ENCODE measurements around the gene EXOC3L1.

Gene EXOC3L1

DNA sequence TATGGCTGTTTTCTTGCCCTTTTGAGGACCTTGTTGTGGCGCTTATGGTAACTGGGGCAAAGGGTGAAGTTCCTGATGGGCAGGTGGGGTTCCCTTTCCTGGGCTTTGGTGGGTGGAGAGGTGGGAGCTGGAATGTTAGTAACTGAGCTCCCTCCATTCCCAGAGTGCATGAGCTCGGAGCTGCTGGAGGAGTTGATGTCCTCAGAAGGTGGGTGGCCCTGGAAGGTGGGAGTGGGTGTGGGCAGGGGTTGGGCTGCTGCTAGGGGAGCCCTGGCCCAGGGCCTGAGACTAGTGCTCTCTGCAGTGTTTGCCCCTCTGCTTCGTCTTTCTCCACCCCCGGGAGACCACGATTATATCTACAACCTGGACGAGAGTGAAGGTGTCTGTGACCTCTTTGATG is 7.8 kb upstream of the EXOC3L1 start:
- Mint-ChIP-seq H3K36me3 (ENCODE audit: low read depth) (peaks cover 57% of the 10 kb centered on the region), H3K27ac (no peak overlapping the region), H3K9me3 (no peaks in the 10 kb centered on the region), H3K4me1 (ENCODE audit: low read depth) (peaks cover 19% of the 10 kb centered on the region), H3K27me3 (ENCODE audit: low read depth) (no peaks in the 10 kb centered on the region), H3K4me3 (no peak overlapping the region)
- no peak for DNase-seq (ENCODE audit: low spot score)

GRCh38 chr16:67196881-67197280 is 6.9 kb upstream of the EXOC3L1 start:
- Mint-ChIP-seq H3K27me3 (ENCODE audit: low read depth) (no peaks in the 10 kb centered on the region), H3K9me3 (no peaks in the 10 kb centered on the region), H3K36me3 (ENCODE audit: low read depth) (peaks cover 61% of the 10 kb centered on the region), H3K4me1 (ENCODE audit: low read depth) (peaks cover 23% of the 10 kb centered on the region), H3K4me3 (no peak overlapping the region), H3K27ac (no peak overlapping the region)
- no peak for DNase-seq (ENCODE audit: low spot score)

- no peak for DNase-seq (ENCODE audit: low spot score)
- Mint-ChIP-seq H3K4me1 (ENCODE audit: low read depth) (peaks cover 32% of the 10 kb centered on the region), H3K9me3 (no peaks in the 10 kb centered on the region), H3K27me3 (ENCODE audit: low read depth) (no peaks in the 10 kb centered on the region), H3K4me3 (no peak overlapping the region), H3K27ac (peak overlapping the region; percentile 17), H3K36me3 (ENCODE audit: low read depth) (peaks cover 61% of the 10 kb centered on the region)
These were observed 5.7 kb upstream of the EXOC3L1 start for GRCh38 chr16:67195676-67196075.

DNA sequence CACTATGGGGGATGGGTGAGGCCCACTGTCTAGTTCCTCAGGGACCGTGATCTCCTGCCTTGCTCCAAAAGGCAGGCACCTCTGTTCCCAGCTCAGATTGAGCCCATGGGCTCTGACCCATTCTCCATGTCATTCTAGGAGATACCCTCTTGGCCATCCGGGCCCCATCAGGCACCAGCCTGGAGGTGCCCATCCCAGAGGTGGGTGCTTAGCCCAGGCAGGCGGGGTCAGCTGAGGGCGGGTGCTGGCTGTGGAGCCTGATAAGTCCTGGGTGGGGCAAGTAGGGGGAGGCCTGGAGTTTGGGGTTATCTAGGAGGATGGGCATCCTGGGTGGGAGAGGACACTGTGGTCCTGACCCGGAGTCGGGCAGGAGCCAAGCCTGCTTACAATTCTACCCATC is 4.3 kb upstream of the EXOC3L1 start:
- Mint-ChIP-seq H3K36me3 (ENCODE audit: low read depth) (peaks cover 56% of the 10 kb centered on the region), H3K4me1 (ENCODE audit: low read depth) (peaks cover 32% of the 10 kb centered on the region), H3K27me3 (ENCODE audit: low read depth) (no peaks in the 10 kb centered on the region), H3K27ac (no peak overlapping the region), H3K4me3 (peak overlapping the region; percentile 95), H3K9me3 (no peaks in the 10 kb centered on the region)
- DNase-seq (ENCODE audit: low spot score): no peak

- Mint-ChIP-seq H3K4me1 (ENCODE audit: low read depth) (peaks cover 32% of the 10 kb centered on the region), H3K9me3 (no peaks in the 10 kb centered on the region), H3K4me3 (peak overlapping the region; percentile 95), H3K27ac (peak overlapping the region; percentile 32), H3K27me3 (ENCODE audit: low read depth) (no peaks in the 10 kb centered on the region), H3K36me3 (ENCODE audit: low read depth) (peaks cover 55% of the 10 kb centered on the region)
- no peak for DNase-seq (ENCODE audit: low spot score)
These were observed 3.6 kb upstream of the EXOC3L1 start for GRCh38 chr16:67193536-67193935.

DNA sequence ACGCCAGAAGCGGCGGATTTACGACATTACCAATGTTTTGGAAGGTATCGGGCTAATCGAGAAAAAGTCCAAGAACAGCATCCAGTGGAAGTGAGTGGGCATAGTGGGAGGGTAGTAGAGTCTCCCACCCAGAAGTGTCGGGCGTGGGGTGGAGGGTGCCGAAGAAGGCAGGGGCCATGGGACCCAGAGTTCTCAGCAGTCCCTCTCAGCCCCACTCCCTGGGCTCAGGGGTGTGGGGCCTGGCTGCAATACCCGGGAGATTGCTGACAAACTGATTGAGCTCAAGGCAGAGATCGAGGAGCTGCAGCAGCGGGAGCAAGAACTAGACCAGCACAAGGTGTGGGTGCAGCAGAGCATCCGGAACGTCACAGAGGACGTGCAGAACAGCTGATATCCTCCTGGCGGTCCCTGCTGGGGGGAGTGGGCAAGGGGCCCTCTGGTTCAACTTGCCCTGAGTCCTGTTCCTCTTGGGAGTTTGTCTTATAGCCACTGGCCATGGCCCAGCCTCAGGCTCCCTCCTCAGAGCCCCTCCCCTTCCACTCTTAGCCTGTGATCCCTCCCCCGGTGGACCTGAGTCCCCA is 2.9 kb upstream of the EXOC3L1 start:
- peaks cover 49% of the 10 kb centered on the region for H3K36me3 Mint-ChIP-seq (ENCODE audit: low read depth)
- no peak for DNase-seq (ENCODE audit: low spot score)

DNA sequence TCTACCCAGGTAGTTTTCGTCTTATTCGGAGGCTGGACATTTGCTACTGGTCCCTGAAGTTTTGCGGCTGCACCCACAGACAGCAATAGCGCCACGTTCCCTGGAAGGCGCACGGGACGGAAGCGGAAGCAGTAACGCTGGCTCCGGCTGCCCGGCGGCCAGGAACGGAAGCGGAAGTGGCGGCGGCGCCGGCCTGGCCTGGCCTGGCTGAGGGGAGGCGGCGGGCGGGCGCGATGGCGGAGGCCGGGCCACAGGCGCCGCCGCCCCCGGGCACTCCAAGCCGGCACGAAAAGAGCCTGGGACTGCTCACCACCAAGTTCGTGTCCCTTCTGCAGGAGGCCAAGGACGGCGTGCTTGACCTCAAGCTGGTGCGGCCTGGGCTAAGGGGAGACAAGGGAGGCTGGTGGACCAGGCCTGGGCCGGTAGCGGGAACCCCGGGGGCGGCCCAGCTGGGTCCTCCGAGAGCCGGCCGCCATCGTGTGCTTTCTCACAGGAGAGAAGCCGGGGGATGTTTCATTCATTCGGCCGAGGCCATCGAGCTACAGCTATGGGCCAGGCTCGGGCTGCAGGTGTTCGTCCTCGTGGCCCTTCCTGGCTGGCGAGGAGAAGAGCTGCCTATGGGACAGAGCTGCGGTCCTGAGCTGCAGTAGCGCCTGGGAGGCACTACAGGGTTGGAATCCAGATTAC is 2.2 kb upstream of the EXOC3L1 start, which contains the start of gene E2F4:
TSS of gene E2F4 (plus strand) at position 161 of the 687 bp plus-strand sequence. CDS start at position 234, 73 bp downstream.
- Mint-ChIP-seq H3K27me3 (ENCODE audit: low read depth) (no peaks in the 10 kb centered on the region), H3K4me1 (ENCODE audit: low read depth) (peaks cover 32% of the 10 kb centered on the region), H3K27ac (peak within 1 kb of the TSS; percentile 86)

More for the DNA sequence above, 2.9 kb upstream of the EXOC3L1 start:
- Mint-ChIP-seq H3K27ac (peak overlapping the region; percentile 69), H3K27me3 (ENCODE audit: low read depth) (no peaks in the 10 kb centered on the region), H3K4me1 (ENCODE audit: low read depth) (peaks cover 32% of the 10 kb centered on the region), H3K9me3 (no peaks in the 10 kb centered on the region), H3K4me3 (peak overlapping the region; percentile 95)

DNA sequence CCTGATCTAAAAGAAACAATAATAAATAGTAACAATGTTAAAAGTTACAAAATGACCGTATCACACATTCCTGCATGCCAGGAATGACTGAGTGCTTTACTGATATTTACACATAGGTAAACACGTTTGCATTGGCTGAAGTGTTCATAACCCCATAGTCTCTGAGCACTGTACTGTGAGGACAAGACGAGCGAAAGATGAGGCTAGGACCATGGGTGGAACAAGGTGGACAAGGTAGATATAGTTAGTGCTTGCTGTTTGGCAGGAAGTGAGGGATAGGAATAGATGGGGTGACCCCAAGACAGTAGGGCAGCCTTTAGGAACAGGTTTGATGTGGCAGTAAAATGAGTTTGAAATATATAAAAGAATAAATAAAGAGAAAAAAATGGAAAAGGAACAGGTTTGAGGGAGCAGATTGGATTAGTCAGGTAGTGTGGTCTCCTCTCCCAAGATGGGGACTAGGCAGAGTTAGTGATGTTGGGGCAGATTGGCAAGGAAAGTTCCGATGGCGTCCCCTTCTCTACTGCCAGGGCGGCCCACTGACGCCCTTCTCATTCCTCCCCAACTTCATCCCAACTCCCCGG is 1.6 kb upstream of the EXOC3L1 start:
- Mint-ChIP-seq H3K36me3 (ENCODE audit: low read depth) (peaks cover 40% of the 10 kb centered on the region), H3K4me3 (peak overlapping the region; percentile 95), H3K27ac (peak overlapping the region; percentile 86), H3K27me3 (ENCODE audit: low read depth) (no peaks in the 10 kb centered on the region), H3K4me1 (ENCODE audit: low read depth) (peaks cover 32% of the 10 kb centered on the region), H3K9me3 (no peaks in the 10 kb centered on the region)
- no peak for DNase-seq (ENCODE audit: low spot score)

More for the DNA sequence above, 2.2 kb upstream of the EXOC3L1 start, which contains the start of gene E2F4:
- peak; percentile 89 for DNase-seq (ENCODE audit: low spot score)
- Mint-ChIP-seq H3K4me3 (peak within 1 kb of the TSS; percentile 95), H3K36me3 (ENCODE audit: low read depth) (peaks cover 45% of the 10 kb centered on the region), H3K9me3 (no peaks in the 10 kb centered on the region)

GRCh38 chr16:67190448-67191399 is 788 bp upstream of the EXOC3L1 start:
- Mint-ChIP-seq H3K4me1 (ENCODE audit: low read depth) (peaks cover 29% of the 10 kb centered on the region), H3K27ac (no peak overlapping the region), H3K4me3 (peak overlapping the region; percentile 95), H3K9me3 (no peaks in the 10 kb centered on the region), H3K36me3 (ENCODE audit: low read depth) (peaks cover 32% of the 10 kb centered on the region), H3K27me3 (ENCODE audit: low read depth) (no peaks in the 10 kb centered on the region)
- no peak for DNase-seq (ENCODE audit: low spot score)

- Mint-ChIP-seq H3K27me3 (ENCODE audit: low read depth) (peaks cover 8% of the 10 kb centered on the region), H3K4me3 (no peak overlapping the region)
- DNase-seq (ENCODE audit: low spot score): no peak
These were observed 1.1 kb downstream of the EXOC3L1 start for GRCh38 chr16:67188798-67189197.

DNA sequence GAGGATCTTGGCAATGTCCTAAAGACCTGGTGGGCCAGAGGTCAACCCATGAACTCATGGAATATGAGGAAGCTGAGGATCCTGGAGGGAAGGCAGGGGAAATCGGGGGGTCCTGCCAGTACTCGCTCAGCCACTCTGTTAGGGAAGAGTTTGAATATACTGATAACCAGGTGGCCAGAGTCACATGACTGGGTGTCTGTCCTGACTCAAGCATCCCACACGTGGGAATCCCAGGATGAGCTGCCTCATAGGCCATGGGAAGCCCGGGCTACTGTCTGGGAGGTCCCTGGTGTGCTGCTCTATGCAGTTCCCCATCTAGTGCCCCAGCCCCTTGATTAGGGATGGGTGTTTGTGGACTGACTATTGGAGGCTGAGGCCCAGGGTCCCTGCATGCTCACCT is 1.6 kb downstream of the EXOC3L1 start:
- Mint-ChIP-seq H3K27me3 (ENCODE audit: low read depth) (peaks cover 8% of the 10 kb centered on the region), H3K4me1 (ENCODE audit: low read depth) (peaks cover 30% of the 10 kb centered on the region), H3K4me3 (no peak overlapping the region), H3K27ac (no peak overlapping the region), H3K36me3 (ENCODE audit: low read depth) (peaks cover 10% of the 10 kb centered on the region), H3K9me3 (no peaks in the 10 kb centered on the region)
- DNase-seq (ENCODE audit: low spot score): no peak

More at GRCh38 chr16:67188798-67189197, 1.1 kb downstream of the EXOC3L1 start:
- Mint-ChIP-seq H3K36me3 (ENCODE audit: low read depth) (peaks cover 15% of the 10 kb centered on the region), H3K4me1 (ENCODE audit: low read depth) (peaks cover 34% of the 10 kb centered on the region), H3K27ac (no peak overlapping the region), H3K9me3 (no peaks in the 10 kb centered on the region)

GRCh38 chr16:67187175-67187890 is 2.6 kb downstream of the EXOC3L1 start:
- no peak overlapping the region for H3K4me3 Mint-ChIP-seq
- DNase-seq (ENCODE audit: low spot score): no peak
- no peak overlapping the region for H3K27ac Mint-ChIP-seq
- H3K36me3 Mint-ChIP-seq (ENCODE audit: low read depth): peaks cover under 1% of the 10 kb centered on the region
- H3K27me3 Mint-ChIP-seq (ENCODE audit: low read depth): peaks cover 8% of the 10 kb centered on the region
- no peaks in the 10 kb centered on the region for H3K9me3 Mint-ChIP-seq
- H3K4me1 Mint-ChIP-seq (ENCODE audit: low read depth): peaks cover 20% of the 10 kb centered on the region

GRCh38 chr16:67186550-67186950 is 3.4 kb downstream of the EXOC3L1 start:
- no peak for DNase-seq (ENCODE audit: low spot score)
- Mint-ChIP-seq H3K4me3 (no peak overlapping the region), H3K36me3 (ENCODE audit: low read depth) (no peaks in the 10 kb centered on the region), H3K9me3 (no peaks in the 10 kb centered on the region), H3K27me3 (ENCODE audit: low read depth) (peaks cover 8% of the 10 kb centered on the region), H3K27ac (no peak overlapping the region), H3K4me1 (ENCODE audit: low read depth) (peaks cover 16% of the 10 kb centered on the region)

Measured in T-helper 2 cell treated with Interferon-gamma antibody and Interleukin-4, amounts not matched to agents 5 μg/mL and 100 μg/mL, for 36 hours (primary cell).